HCT116 (cell line): ENCODE measurements around the gene PDIA2. TPM values are rescaled to one million over a fixed set of nuclear protein-coding genes. Genes with fewer than 3 reads are reported as not detected.
"Not testable (repeated sequence)": the region's sequence is repeated elsewhere in the genome, so short reads cannot be mapped to it uniquely, and the experiment has no call there.

ENCODE experiments used
- ATAC-seq: fragments of 200-7000 bp; cut with Tn5 transposase; 2 replicates; pipeline ENCODE4 v1.9.1; 2020; ENCODE audit warnings: mild to moderate bottlenecking, moderate library complexity
- BruUV-seq: library from RNA; stranded (reverse); fragments of 400-500 nt; replicated peaks from 2 replicates; lab custom pipeline; 2021; lab: Mats Ljungman, UMichigan
- CTCF ChIA-PET: fragments of 300-600 bp; sonication (Branson Sonifier 250); formaldehyde crosslinking; loops from one replicate; lab custom pipeline; 2021; ENCODE audit warnings: antibody characterized with exemption; lab: Charles Lee
- POLR2A ChIA-PET: fragments of 300-600, 350-600 bp; sonication (Branson Sonifier 250); formaldehyde crosslinking; loops from one replicate; lab custom pipeline; 2021; ENCODE audit warnings: antibody characterized with exemption; lab: Charles Lee
- RAD21 ChIA-PET, 2 experiments: fragments of 300-600 bp; sonication (Branson Sonifier 250); formaldehyde crosslinking; loops; one replicate each; lab custom pipeline; 2023; ENCODE audit warnings: low total read pairs in 2 of 2; ENCODE audit not compliant: uncharacterized antibody in 2 of 2, unreplicated experiment in 2 of 2, low non-redundant PET in 1 of 2; lab: Charles Lee
- DNase-seq: peaks from one replicate; pipeline ENCODE4 v3.0.0-alpha.2; 2010; ENCODE audit warnings: low read depth, low spot score
- H2AFZ ChIP-seq: fragments of 200-600 bp; shearing (Covaris generic), sonication (generic); 2 replicates; pipeline ENCODE4 v1.6.1; 2017; ENCODE audit warnings: low read depth, mixed run types, mixed read lengths, antibody characterized with exemption, low read length; ENCODE audit not compliant: poor library complexity, severe bottlenecking
- H3K27ac ChIP-seq: 2 replicates; pipeline ENCODE4 v1.5.1; 2012; ENCODE audit warnings: low read depth, low read length
- H3K27me3 ChIP-seq: fragments of 200-600 bp; sonication (generic); 2 replicates; pipeline ENCODE4 v1.6.1; 2016; ENCODE audit warnings: mixed run types, low read length, mixed read lengths; ENCODE audit not compliant: insufficient read depth
- H3K36me3 ChIP-seq, 2 experiments: fragments of 200-500 bp in 1 of 2; fragments of 200-600 bp in 1 of 2; sonication (Bioruptor generic) in 1 of 2; sonication (generic) in 1 of 2; 2 replicates each; pipeline versions ENCODE4 v1.5.1 to v1.6.1; 2014 to 2016; ENCODE audit warnings: low read length in 2 of 2, inconsistent platforms in 1 of 2, mixed read lengths in 1 of 2, mixed run types in 1 of 2; ENCODE audit not compliant: insufficient read depth in 2 of 2, control insufficient read depth in 1 of 2
- H3K4me1 ChIP-seq, 2 experiments: fragments of 200-600 bp in 1 of 2; sonication (generic) in 1 of 2; 2 replicates each; pipeline versions ENCODE4 v1.5.1 to v1.6.1; 2012 to 2017; ENCODE audit warnings: low read length in 2 of 2, inconsistent platforms in 1 of 2, mild to moderate bottlenecking in 1 of 2, mixed read lengths in 1 of 2, mixed run types in 1 of 2, moderate library complexity in 1 of 2; ENCODE audit not compliant: insufficient read depth in 2 of 2, control insufficient read depth in 1 of 2
- H3K4me2 ChIP-seq: fragments of 200-600 bp; sonication (generic); 2 replicates; pipeline ENCODE4 v1.6.1; 2017; ENCODE audit warnings: mixed run types, low read length, mixed read lengths
- H3K4me3 ChIP-seq, 2 experiments: fragments of 200-600 bp in 1 of 2; sonication (generic) in 1 of 2; replicated peaks in 1 of 2; 2 replicates each; pipeline ENCODE4 v1.5.1; 2011 to 2016; ENCODE audit warnings: low read length in 2 of 2, control low read depth in 1 of 2, low read depth in 1 of 2, mild to moderate bottlenecking in 1 of 2, mixed read lengths in 1 of 2, mixed run types in 1 of 2
- H3K79me2 ChIP-seq: fragments of 200-600 bp; sonication (generic); 2 replicates; pipeline ENCODE4 v1.6.1; 2017; ENCODE audit warnings: mild to moderate bottlenecking, mixed run types, low read length, moderate library complexity, mixed read lengths; ENCODE audit not compliant: insufficient read depth
- H3K9ac ChIP-seq: fragments of 200-600 bp; sonication (generic); 2 replicates; pipeline ENCODE4 v1.6.1; 2016; ENCODE audit warnings: low read length, mixed read lengths
- H3K9me2 ChIP-seq: fragments of 200-600 bp; sonication (generic), shearing (Covaris generic); 2 replicates; pipeline ENCODE4 v1.6.1; 2017; ENCODE audit warnings: mixed run types, mild to moderate bottlenecking, moderate library complexity; ENCODE audit not compliant: insufficient read depth
- H3K9me3 ChIP-seq, 2 experiments: fragments of 200-500 bp in 1 of 2; fragments of 200-600 bp in 1 of 2; sonication (Bioruptor generic) in 1 of 2; sonication (generic) in 1 of 2; 2 replicates each; pipeline ENCODE4 v1.6.1; 2014 to 2017; ENCODE audit warnings: low read length in 2 of 2, mixed read lengths in 2 of 2, inconsistent platforms in 1 of 2, low read depth in 1 of 2, mild to moderate bottlenecking in 1 of 2, mixed run types in 1 of 2, moderate library complexity in 1 of 2; ENCODE audit not compliant: control insufficient read depth in 1 of 2, insufficient read depth in 1 of 2
- H4K20me1 ChIP-seq: fragments of 200-600 bp; sonication (generic), shearing (Covaris generic); 2 replicates; pipeline ENCODE4 v1.6.1; 2017; ENCODE audit warnings: mixed run types, mild to moderate bottlenecking, moderate library complexity; ENCODE audit not compliant: insufficient read depth
- ATF3 ChIP-seq: IDR thresholded peaks from 2 replicates; pipeline ENCODE4 v1.6.1; 2012
- CBX3 ChIP-seq: IDR thresholded peaks from 2 replicates; pipeline ENCODE4 v1.6.1; 2012; ENCODE audit warnings: low read depth
- CEBPB ChIP-seq: IDR thresholded peaks from 2 replicates; pipeline ENCODE4 v1.6.1; 2012; ENCODE audit warnings: low read depth
- EGR1 ChIP-seq: IDR thresholded peaks from 2 replicates; pipeline ENCODE4 v1.6.1; 2012; ENCODE audit warnings: low read depth
- ELF1 ChIP-seq: IDR thresholded peaks from 2 replicates; pipeline ENCODE4 v1.6.1; 2012; ENCODE audit warnings: low read depth, borderline replicate concordance
- EZH2 ChIP-seq: fragments of 200-600 bp; sonication (generic); IDR thresholded peaks from 2 replicates; pipeline ENCODE4 v1.6.1; 2017; ENCODE audit warnings: antibody characterized with exemption, mixed run types
- EZH2phosphoT487 ChIP-seq: fragments of 200-600 bp; IDR thresholded peaks from 2 replicates; pipeline ENCODE4 v1.6.1; 2018; ENCODE audit warnings: antibody characterized with exemption, borderline replicate concordance
- JUND ChIP-seq: IDR thresholded peaks from 2 replicates; pipeline ENCODE4 v1.6.1; 2012
- MAX ChIP-seq: IDR thresholded peaks from 2 replicates; pipeline ENCODE4 v1.6.1; 2012
- POLR2A ChIP-seq: IDR thresholded peaks from 2 replicates; pipeline ENCODE4 v1.7.0; 2011; ENCODE audit warnings: borderline replicate concordance; ENCODE audit not compliant: insufficient read depth, insufficient read length; ENCODE audit errors: extremely low read depth
- POLR2AphosphoS5 ChIP-seq: IDR thresholded peaks from 2 replicates; pipeline ENCODE4 v1.6.1; 2011; ENCODE audit warnings: mild to moderate bottlenecking, low read depth, low read length, moderate library complexity
- REST ChIP-seq: IDR thresholded peaks from 2 replicates; pipeline ENCODE4 v1.6.1; 2012; ENCODE audit warnings: low read depth
- SIN3A ChIP-seq: IDR thresholded peaks from 2 replicates; pipeline ENCODE4 v1.6.1; 2012; ENCODE audit warnings: low read depth
- SP1 ChIP-seq: IDR thresholded peaks from 2 replicates; pipeline ENCODE4 v1.6.1; 2012; ENCODE audit warnings: low read depth
- YY1 ChIP-seq: IDR thresholded peaks from 2 replicates; pipeline ENCODE4 v1.6.1; 2011; ENCODE audit warnings: low read length, low read depth, moderate library complexity, mild to moderate bottlenecking; ENCODE audit not compliant: insufficient replicate concordance; ENCODE audit errors: extremely low read depth
- intact Hi-C: fragments of 100-400 bp; cut with micrococcal nuclease; formaldehyde crosslinking; loops from 2 replicates; pipeline ENCODE4 v1.10.0; 2022
- total RNA-seq: library from RNA; stranded (reverse); gene quantifications from one replicate; pipeline ENCODE4 v1.2.1, GENCODE V29; 2021; ENCODE audit not compliant: unreplicated experiment

The PDIA2 gene
- total RNA-seq, 1 experiment from 2014 or later: 0.93 TPM

GRCh38 chr16:267562-267961, 15.4 kb upstream of the PDIA2 start:
- CTCF ChIA-PET, H3K79me2 ChIP-seq, H3K9me2 ChIP-seq, H3K27me3 ChIP-seq, ATAC-seq, H3K27ac ChIP-seq, POLR2A ChIA-PET, intact Hi-C loops, RAD21 ChIA-PET, H3K4me1 ChIP-seq, BruUV-seq, H3K4me3 ChIP-seq, H3K9me3 ChIP-seq, H3K4me2 ChIP-seq, H3K36me3 ChIP-seq, H4K20me1 ChIP-seq, DNase-seq, H2AFZ ChIP-seq, H3K9ac ChIP-seq: not testable (repeated sequence)

GRCh38 chr16:268141-269053, 14.6 kb upstream of the PDIA2 start:
- Histone ChIP-seq H3K4me3 (no peak overlapping the region), H2AFZ (no peak overlapping the region), H3K79me2 (no peaks in the 10 kb centered on the region), H3K27ac (no peak overlapping the region), H3K9ac (no peak overlapping the region)
- no TSS peak for BruUV-seq
- no peak for ATAC-seq
- POLR2A ChIA-PET: no interaction called here
- CTCF ChIA-PET: no interaction called here
- RAD21 ChIA-PET: no interaction called here
- TF ChIP-seq EGR1 (no peak), EZH2 (no peak), ELF1 (no peak), SP1 (no peak), YY1 (no peak), POLR2A (no peak), CBX3 (no peak), EZH2phosphoT487 (no peak), POLR2AphosphoS5 (no peak), REST (no peak), SIN3A (no peak), MAX (no peak), JUND (no peak), ATF3 (no peak), CEBPB (no peak)
- TF ChIP-seq, all 23 proteins: peak for 0
- no peaks in the 10 kb centered on the region for H3K27me3 ChIP-seq
- H3K4me1 ChIP-seq: no peaks in the 10 kb centered on the region
- intact Hi-C loops: no loop called here
- no peaks in the 10 kb centered on the region for H3K9me2 ChIP-seq
- H3K9me3 ChIP-seq: no peaks in the 10 kb centered on the region
- no peak for DNase-seq
- H3K36me3 ChIP-seq: no peaks in the 10 kb centered on the region
- H3K4me2 ChIP-seq: no peak overlapping the region
- H4K20me1 ChIP-seq: no peaks in the 10 kb centered on the region
